ENCODE results near the gene VAT1L. TPM values are rescaled to one million over a fixed set of nuclear protein-coding genes. Genes with fewer than 3 reads are reported as not detected.

The VAT1L gene
- total and polyA plus RNA-seq, 3 donors from 2014 or later = 4.2 to 5.2 (median 4.6) TPM

DNA sequence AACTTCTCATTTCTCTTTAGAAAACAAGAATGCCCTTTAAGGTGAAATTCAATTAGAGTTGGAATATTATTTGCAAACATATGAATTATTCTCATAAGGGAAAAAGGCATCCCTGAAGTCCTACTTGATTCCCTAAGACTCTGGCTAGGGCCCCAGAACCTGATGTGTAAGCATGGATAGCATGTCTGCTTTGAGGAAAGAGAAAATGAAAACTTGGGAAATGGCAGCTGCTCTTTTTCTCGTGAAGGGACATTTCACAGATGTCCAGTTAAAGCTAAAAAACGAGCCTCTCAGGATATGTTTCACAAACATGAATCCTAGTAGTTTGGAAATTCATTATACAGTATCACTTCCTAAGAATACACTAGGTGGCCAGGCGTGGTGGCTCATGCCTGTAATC is 121.7 kb downstream of the VAT1L start:
- WGBS, 2 donors = 72 to 78% methylated on average over 3 of the region's 3 CpGs
- intact Hi-C loops (cut with DNase I; ENCODE audit: low total_unique reads) = no loop called here
- no peak for TF ChIP-seq POLR2A (IDR thresholded peaks at IDR 0.05)
- TF ChIP-seq, protein P1, sequence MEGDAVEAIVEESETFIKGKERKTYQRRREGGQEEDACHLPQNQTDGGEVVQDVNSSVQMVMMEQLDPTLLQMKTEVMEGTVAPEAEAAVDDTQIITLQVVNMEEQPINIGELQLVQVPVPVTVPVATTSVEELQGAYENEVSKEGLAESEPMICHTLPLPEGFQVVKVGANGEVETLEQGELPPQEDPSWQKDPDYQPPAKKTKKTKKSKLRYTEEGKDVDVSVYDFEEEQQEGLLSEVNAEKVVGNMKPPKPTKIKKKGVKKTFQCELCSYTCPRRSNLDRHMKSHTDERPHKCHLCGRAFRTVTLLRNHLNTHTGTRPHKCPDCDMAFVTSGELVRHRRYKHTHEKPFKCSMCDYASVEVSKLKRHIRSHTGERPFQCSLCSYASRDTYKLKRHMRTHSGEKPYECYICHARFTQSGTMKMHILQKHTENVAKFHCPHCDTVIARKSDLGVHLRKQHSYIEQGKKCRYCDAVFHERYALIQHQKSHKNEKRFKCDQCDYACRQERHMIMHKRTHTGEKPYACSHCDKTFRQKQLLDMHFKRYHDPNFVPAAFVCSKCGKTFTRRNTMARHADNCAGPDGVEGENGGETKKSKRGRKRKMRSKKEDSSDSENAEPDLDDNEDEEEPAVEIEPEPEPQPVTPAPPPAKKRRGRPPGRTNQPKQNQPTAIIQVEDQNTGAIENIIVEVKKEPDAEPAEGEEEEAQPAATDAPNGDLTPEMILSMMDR (IDR thresholded peaks at IDR 0.05) = no peak

DNA sequence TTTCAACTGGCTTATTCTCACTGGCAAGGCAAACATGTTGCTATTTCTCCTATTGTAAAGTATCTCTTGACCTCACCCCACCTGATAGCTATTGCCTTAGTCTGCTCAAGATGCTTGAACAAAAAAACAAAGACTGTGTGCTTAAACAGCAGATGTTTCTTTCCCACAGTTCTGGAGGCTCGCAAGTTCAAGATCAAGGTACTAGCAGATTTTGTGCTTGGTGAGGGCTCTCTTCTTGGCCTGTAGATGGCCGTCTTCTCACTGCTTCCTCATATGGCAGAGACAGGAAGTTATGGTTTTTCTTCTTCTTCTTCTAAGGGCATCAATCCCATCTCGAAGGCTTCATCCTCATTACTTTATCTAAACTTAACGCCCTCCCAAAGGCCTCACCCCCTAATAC is 124.3 kb downstream of the VAT1L start:
- no peak overlapping the region for H3K27ac ChIP-seq
- H3K4me3 ChIP-seq = no peak overlapping the region
- whole genome bisulfite sequencing, 2 donors = 69 to 73% methylated on average over 4 of the region's 4 CpGs
- H3K9me3 ChIP-seq = no peaks in the 10 kb centered on the region
- H3K4me1 ChIP-seq = no peaks in the 10 kb centered on the region
- intact Hi-C loops (cut with DNase I; ENCODE audit: low total_unique reads) = no loop called here
- H3K27me3 ChIP-seq = no peaks in the 10 kb centered on the region
- no peak for TF ChIP-seq POLR2A (IDR thresholded peaks at IDR 0.05)
- TF ChIP-seq, protein P1 (IDR thresholded peaks at IDR 0.05) = no peak
- DNase-seq = no peak
- H3K36me3 ChIP-seq (ENCODE audit: low read depth, missing control alignments) = no peaks in the 10 kb centered on the region

More for the DNA sequence above, 121.7 kb downstream of the VAT1L start:
- H3K27ac ChIP-seq = no peak overlapping the region
- H3K9me3 ChIP-seq = no peaks in the 10 kb centered on the region
- H3K27me3 ChIP-seq = no peaks in the 10 kb centered on the region
- H3K4me3 ChIP-seq = no peak overlapping the region
- DNase-seq = no peak
- H3K4me1 ChIP-seq = no peaks in the 10 kb centered on the region
- no peaks in the 10 kb centered on the region for H3K36me3 ChIP-seq (ENCODE audit: low read depth, missing control alignments)

DNA sequence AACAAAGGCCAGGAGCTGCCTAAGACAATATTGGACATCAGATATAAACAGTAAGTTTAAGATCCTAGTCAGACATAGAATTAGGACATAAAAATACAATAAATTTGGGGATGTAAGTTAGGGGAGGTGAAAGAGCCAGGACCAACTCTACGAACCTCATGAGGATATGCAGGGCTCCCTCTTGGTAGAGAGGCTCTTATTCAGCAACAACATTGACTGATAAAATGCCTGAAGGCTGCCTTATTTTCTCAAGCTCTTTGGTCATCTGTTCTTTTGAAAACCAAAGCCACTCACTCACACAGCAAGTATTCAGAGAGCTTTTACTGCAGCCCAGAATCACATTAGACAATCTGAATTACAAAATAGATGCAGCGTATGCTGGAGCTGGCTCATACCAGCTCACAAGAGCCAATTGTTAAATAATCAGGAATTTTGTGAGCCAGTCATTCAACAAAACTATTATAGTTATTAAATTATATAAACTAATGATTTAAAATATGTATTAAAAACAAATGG is 125.4 kb downstream of the VAT1L start:
- DNase-seq = no peak
- WGBS, 2 donors = 66 to 89% methylated on average over 2 of the region's 2 CpGs
- H3K4me3 ChIP-seq = no peak overlapping the region
- intact Hi-C loops (cut with DNase I; ENCODE audit: low total_unique reads) = no loop called here
- TF ChIP-seq, protein P1 (IDR thresholded peaks at IDR 0.05) = no peak
- no peak for TF ChIP-seq POLR2A (IDR thresholded peaks at IDR 0.05)
- H3K36me3 ChIP-seq (ENCODE audit: low read depth, missing control alignments) = no peaks in the 10 kb centered on the region
- no peaks in the 10 kb centered on the region for H3K4me1 ChIP-seq
- no peak overlapping the region for H3K27ac ChIP-seq
- H3K27me3 ChIP-seq = no peaks in the 10 kb centered on the region
- H3K9me3 ChIP-seq = no peaks in the 10 kb centered on the region

DNA sequence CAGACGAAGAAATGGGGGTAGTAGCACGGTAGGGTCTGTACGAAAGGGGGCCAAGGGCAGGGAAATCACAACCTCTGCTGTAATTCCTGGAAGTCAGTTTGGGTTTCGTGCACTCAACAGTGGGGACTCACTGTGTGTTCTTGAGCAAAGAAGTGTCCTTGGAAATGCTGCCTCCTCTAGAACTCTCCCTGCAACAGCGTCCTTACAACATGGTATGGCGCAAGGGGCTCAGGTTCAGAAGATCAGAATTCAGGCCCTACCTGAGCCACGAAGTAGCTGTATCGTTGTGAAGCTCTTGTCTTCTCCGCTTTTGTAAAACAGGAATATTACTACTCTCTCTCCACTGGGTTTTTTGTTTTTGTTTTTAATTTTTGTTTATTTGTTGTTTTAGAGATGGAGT is 127.7 kb downstream of the VAT1L start:
- TF ChIP-seq, protein P1 (IDR thresholded peaks at IDR 0.05) = no peak
- no peak for TF ChIP-seq POLR2A (IDR thresholded peaks at IDR 0.05)
- intact Hi-C loops (cut with DNase I; ENCODE audit: low total_unique reads) = no loop called here
- Histone ChIP-seq H3K4me3 (no peak overlapping the region), H3K36me3 (ENCODE audit: low read depth, missing control alignments) (no peaks in the 10 kb centered on the region), H3K27ac (no peak overlapping the region), H3K9me3 (no peaks in the 10 kb centered on the region), H3K4me1 (no peaks in the 10 kb centered on the region), H3K27me3 (no peaks in the 10 kb centered on the region)
- WGBS, 2 donors = 95 to 96% methylated on average over 9 of the region's 9 CpGs
- no peak for DNase-seq

DNA sequence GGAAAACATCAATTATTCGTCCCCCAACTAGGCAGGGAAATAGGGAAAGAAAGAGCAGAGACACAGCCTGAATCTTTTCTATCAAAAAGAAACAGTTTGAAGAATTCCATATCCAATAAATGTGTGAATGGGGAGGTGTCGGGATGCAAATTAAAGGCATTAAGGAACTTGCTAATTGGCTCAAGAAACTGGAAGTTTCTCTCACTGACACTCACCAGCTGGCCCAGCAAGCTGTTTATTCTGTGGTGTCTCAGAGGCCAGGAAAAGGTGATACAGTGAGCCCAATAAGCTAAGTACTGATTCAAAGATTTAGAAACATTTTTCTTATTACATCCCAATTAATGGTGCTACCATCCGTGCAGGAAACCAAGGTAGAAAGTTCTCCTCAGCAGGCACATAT is 129.6 kb downstream of the VAT1L start:
- intact Hi-C loops (cut with DNase I; ENCODE audit: low total_unique reads) = no loop called here
- no peak for TF ChIP-seq POLR2A (IDR thresholded peaks at IDR 0.05)
- TF ChIP-seq, protein P1 (IDR thresholded peaks at IDR 0.05) = no peak
- no peaks in the 10 kb centered on the region for H3K36me3 ChIP-seq (ENCODE audit: low read depth, missing control alignments)
- no peaks in the 10 kb centered on the region for H3K27me3 ChIP-seq
- no peaks in the 10 kb centered on the region for H3K4me1 ChIP-seq
- WGBS, 2 donors = 61 to 79% methylated on average over 3 of the region's 3 CpGs
- H3K4me3 ChIP-seq = no peak overlapping the region
- no peak overlapping the region for H3K27ac ChIP-seq
- no peaks in the 10 kb centered on the region for H3K9me3 ChIP-seq
- no peak for DNase-seq

All from testis (tissue), 3 donors.